Cardiac muscle cell (in vitro differentiated cells and primary cell): ENCODE measurements around the gene GLUL. TPM values are rescaled to one million over a fixed set of nuclear protein-coding genes. Genes with fewer than 3 reads are reported as not detected.

Experiments used
- DNase-seq, 2 donors: peaks; one replicate each; pipeline versions ENCODE4 v3.0.0 to v3.0.0-alpha.2; 2010 to 2017; ENCODE audit warnings: low read depth in 1 of 2, low spot score in 1 of 2
- H3K27ac ChIP-seq: fragments of 200-600 bp; sonication (generic); 2 replicates; pipeline ENCODE4 v1.5.1; 2016
- H3K27me3 ChIP-seq: fragments of 200-600 bp; sonication (generic); 2 replicates; pipeline ENCODE4 v1.6.0; 2016; ENCODE audit warnings: control low read depth
- H3K36me3 ChIP-seq: fragments of 200-600 bp; sonication (generic); 2 replicates; pipeline ENCODE4 v1.5.1; 2016; ENCODE audit warnings: control low read depth
- H3K4me1 ChIP-seq: fragments of 200-600 bp; sonication (generic); 2 replicates; pipeline ENCODE4 v1.8.1; 2017; ENCODE audit warnings: low read depth, mild to moderate bottlenecking, mixed run types
- H3K4me3 ChIP-seq: fragments of 200-600 bp; sonication (generic); 2 replicates; pipeline ENCODE4 v1.5.1; 2016; ENCODE audit warnings: mild to moderate bottlenecking
- H3K9me3 ChIP-seq: fragments of 200-600 bp; sonication (generic); 2 replicates; pipeline ENCODE4 v1.5.1; 2017; ENCODE audit warnings: low read depth, mild to moderate bottlenecking, control low read depth
- polyA plus RNA-seq: library from polyadenylated mRNA; unstranded; fragments of >200 nt; fragmentation: Nextera tagmentation; extraction: Ambion mirVana; gene quantifications from 2 replicates; pipeline ENCODE4 v1.2.1, GENCODE V29; 2016
- total RNA-seq: library from RNA; depleted of rRNA; stranded (reverse); fragments of >200 nt; gene quantifications from 2 replicates; pipeline ENCODE4 v1.2.3, GENCODE V29; 2016
- TF ChIP-seq, protein P1 (sequence below): IDR thresholded peaks from 2 replicates; pipeline ENCODE4 v1.5.1; 2012; ENCODE audit warnings: low read depth, mild to moderate bottlenecking, low read length

The GLUL gene
- total and polyA plus RNA-seq, 2 experiments from 2014 or later: 132 to 166 TPM

- H3K36me3 ChIP-seq: no peaks in the 10 kb centered on the region
- TF ChIP-seq, protein P1, sequence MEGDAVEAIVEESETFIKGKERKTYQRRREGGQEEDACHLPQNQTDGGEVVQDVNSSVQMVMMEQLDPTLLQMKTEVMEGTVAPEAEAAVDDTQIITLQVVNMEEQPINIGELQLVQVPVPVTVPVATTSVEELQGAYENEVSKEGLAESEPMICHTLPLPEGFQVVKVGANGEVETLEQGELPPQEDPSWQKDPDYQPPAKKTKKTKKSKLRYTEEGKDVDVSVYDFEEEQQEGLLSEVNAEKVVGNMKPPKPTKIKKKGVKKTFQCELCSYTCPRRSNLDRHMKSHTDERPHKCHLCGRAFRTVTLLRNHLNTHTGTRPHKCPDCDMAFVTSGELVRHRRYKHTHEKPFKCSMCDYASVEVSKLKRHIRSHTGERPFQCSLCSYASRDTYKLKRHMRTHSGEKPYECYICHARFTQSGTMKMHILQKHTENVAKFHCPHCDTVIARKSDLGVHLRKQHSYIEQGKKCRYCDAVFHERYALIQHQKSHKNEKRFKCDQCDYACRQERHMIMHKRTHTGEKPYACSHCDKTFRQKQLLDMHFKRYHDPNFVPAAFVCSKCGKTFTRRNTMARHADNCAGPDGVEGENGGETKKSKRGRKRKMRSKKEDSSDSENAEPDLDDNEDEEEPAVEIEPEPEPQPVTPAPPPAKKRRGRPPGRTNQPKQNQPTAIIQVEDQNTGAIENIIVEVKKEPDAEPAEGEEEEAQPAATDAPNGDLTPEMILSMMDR: no peak
- no peak for DNase-seq
- H3K27me3 ChIP-seq: no peaks in the 10 kb centered on the region
- no peaks in the 10 kb centered on the region for H3K9me3 ChIP-seq
- H3K27ac ChIP-seq: no peak overlapping the region
- peaks cover 8% of the 10 kb centered on the region for H3K4me1 ChIP-seq
- no peak overlapping the region for H3K4me3 ChIP-seq
Measured at GRCh38 chr1:182359645-182360044, 31.9 kb downstream of the GLUL start.

- Histone ChIP-seq H3K36me3 (no peaks in the 10 kb centered on the region), H3K9me3 (no peaks in the 10 kb centered on the region), H3K4me1 (no peaks in the 10 kb centered on the region), H3K4me3 (no peak overlapping the region), H3K27me3 (no peaks in the 10 kb centered on the region), H3K27ac (no peak overlapping the region)
- no peak for DNase-seq
- TF ChIP-seq, protein P1: no peak
Measured at GRCh38 chr1:182357913-182358312, 33.7 kb downstream of the GLUL start.

GRCh38 chr1:182357171-182357570 is 34.4 kb downstream of the GLUL start:
- TF ChIP-seq, protein P1: no peak
- no peaks in the 10 kb centered on the region for H3K36me3 ChIP-seq
- H3K4me3 ChIP-seq: no peak overlapping the region
- H3K27ac ChIP-seq: no peak overlapping the region
- H3K27me3 ChIP-seq: no peaks in the 10 kb centered on the region
- no peaks in the 10 kb centered on the region for H3K4me1 ChIP-seq
- no peaks in the 10 kb centered on the region for H3K9me3 ChIP-seq
- DNase-seq: no peak

DNA sequence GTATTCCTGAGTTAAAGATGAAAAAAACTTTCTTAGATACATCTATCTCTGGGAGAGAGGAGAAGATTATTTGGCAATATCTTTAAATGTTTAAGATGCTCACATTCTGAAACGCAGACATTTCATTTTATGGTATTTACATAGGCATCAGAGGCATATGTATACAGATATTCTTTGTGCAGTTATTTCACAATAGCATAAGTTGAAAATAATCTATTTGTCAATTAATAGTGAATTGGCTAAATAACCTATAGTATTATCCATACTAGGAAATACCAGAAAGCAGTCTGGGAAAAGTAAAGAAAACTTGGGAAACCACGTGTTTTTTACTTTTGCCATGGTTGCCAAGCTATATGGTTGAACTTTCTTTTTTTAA is 35.9 kb downstream of the GLUL start:
- Histone ChIP-seq H3K27ac (no peak overlapping the region), H3K9me3 (no peaks in the 10 kb centered on the region), H3K27me3 (no peaks in the 10 kb centered on the region), H3K4me1 (no peaks in the 10 kb centered on the region), H3K4me3 (no peak overlapping the region), H3K36me3 (no peaks in the 10 kb centered on the region)
- TF ChIP-seq, protein P1: no peak
- DNase-seq: no peak

GRCh38 chr1:182351790-182352364 is 39.7 kb downstream of the GLUL start:
- no peaks in the 10 kb centered on the region for H3K27me3 ChIP-seq
- no peaks in the 10 kb centered on the region for H3K36me3 ChIP-seq
- no peak for DNase-seq
- H3K4me3 ChIP-seq: no peak overlapping the region
- TF ChIP-seq, protein P1: no peak
- no peak overlapping the region for H3K27ac ChIP-seq
- H3K9me3 ChIP-seq: no peaks in the 10 kb centered on the region
- peaks cover 11% of the 10 kb centered on the region for H3K4me1 ChIP-seq

- H3K27ac ChIP-seq: no peak overlapping the region
- no peaks in the 10 kb centered on the region for H3K36me3 ChIP-seq
- H3K4me1 ChIP-seq: peaks cover 11% of the 10 kb centered on the region
- H3K27me3 ChIP-seq: no peaks in the 10 kb centered on the region
- peak in 1 of 2 donors; percentile 63 for DNase-seq
- H3K4me3 ChIP-seq: no peak overlapping the region
- H3K9me3 ChIP-seq: no peaks in the 10 kb centered on the region
- TF ChIP-seq, protein P1: no peak
Measured at GRCh38 chr1:182350839-182351238, 40.8 kb downstream of the GLUL start.
